HepG2 (cell line): Measurements from ENCODE around the gene CACNA1H. TPM values are rescaled to one million over a fixed set of nuclear protein-coding genes. Genes with fewer than 3 reads are reported as not detected.

Experiments
- ATAC-seq: fragments of 200-7000 bp; cut with Tn5 transposase; 3 replicates; pipeline ENCODE4 v1.9.1; 2020; ENCODE audit warnings: mild to moderate bottlenecking, moderate library complexity
- BruUV-seq: library from RNA; stranded (reverse); fragments of 400-500 nt; replicated peaks from 2 replicates; lab custom pipeline; 2021; lab: Mats Ljungman, UMichigan
- CTCF ChIA-PET: fragments of 300-600 bp; formaldehyde crosslinking; extraction: SDS; loops from one replicate; lab custom pipeline; 2021; ENCODE audit warnings: low total read pairs, inconsistent platforms, low intra/inter-chr PET ratio; lab: Yijun Ruan, JAX
- POLR2A ChIA-PET: fragments of 350-600 bp; sonication (Branson Sonifier 250); formaldehyde crosslinking; loops from one replicate; lab custom pipeline; 2020; ENCODE audit warnings: antibody characterized with exemption, inconsistent platforms; lab: Yijun Ruan, JAX
- DNase-seq: peaks from one replicate; pipeline ENCODE4 v3.0.0-alpha.2; 2015; ENCODE audit warnings: low spot score
- FAIRE-seq: peaks from 3 replicates; lab custom pipeline; 2011; peaks lifted over from hg19 to GRCh38; lab: Jason Lieb, UNC
- H2AFZ ChIP-seq: one replicate; pipeline ENCODE4 v1.6.1; 2011; ENCODE audit warnings: low read length, inconsistent platforms
- H3K27ac ChIP-seq: fragments of 300-600 bp; 3 replicates; pipeline ENCODE4 v1.8.0; 2011; ENCODE audit warnings: mixed run types, mild to moderate bottlenecking, mixed read lengths, low read length, inconsistent platforms; ENCODE audit not compliant: insufficient read depth; ENCODE audit errors: extremely low read length
- H3K27me3 ChIP-seq, 2 experiments: fragments of 200-600 bp in 1 of 2; 2 replicates in 1 of 2; 3 replicates in 1 of 2; pipeline versions ENCODE4 v1.6.0 to v1.8.0; 2011; ENCODE audit warnings: low read length in 2 of 2, mild to moderate bottlenecking in 2 of 2, moderate library complexity in 2 of 2, inconsistent platforms in 1 of 2; ENCODE audit not compliant: insufficient read depth in 2 of 2, control insufficient read depth in 1 of 2
- H3K36me3 ChIP-seq, 2 experiments: fragments of 200-600 bp in 1 of 2; replicated peaks in 1 of 2; 2 replicates in 1 of 2; 3 replicates in 1 of 2; pipeline versions ENCODE4 v1.5.1 to v1.8.0; 2011; ENCODE audit warnings: low read length in 2 of 2, inconsistent platforms in 1 of 2; ENCODE audit not compliant: insufficient read depth in 2 of 2, control insufficient read depth in 1 of 2
- H3K4me1 ChIP-seq: 2 replicates; pipeline ENCODE4 v1.5.1; 2012; ENCODE audit warnings: low read length, inconsistent platforms; ENCODE audit not compliant: insufficient read depth
- H3K4me2 ChIP-seq: 2 replicates; pipeline ENCODE4 v1.6.0; 2011; ENCODE audit warnings: low read depth, low read length, inconsistent platforms
- H3K4me3 ChIP-seq, 3 experiments: fragments of 200-600 bp in 1 of 3; sonication (generic), shearing (Covaris generic) in 1 of 3; replicated peaks in 1 of 3; 2 replicates each; pipeline ENCODE4 v1.5.1; 2011 to 2016; ENCODE audit warnings: low read length in 3 of 3, inconsistent platforms in 2 of 3, low read depth in 2 of 3, mild to moderate bottlenecking in 2 of 3, control low read depth in 1 of 3, mixed read lengths in 1 of 3; ENCODE audit not compliant: insufficient read depth in 1 of 3
- H3K79me2 ChIP-seq: one replicate; pipeline ENCODE4 v1.6.1; 2011; ENCODE audit warnings: low read length, inconsistent platforms; ENCODE audit not compliant: insufficient read depth
- H3K9ac ChIP-seq: 2 replicates; pipeline ENCODE4 v1.6.0; 2011; ENCODE audit warnings: mild to moderate bottlenecking, low read depth, low read length, inconsistent platforms; ENCODE audit not compliant: insufficient read depth
- H3K9me3 ChIP-seq: 2 replicates; pipeline ENCODE4 v1.5.1; 2012; ENCODE audit warnings: mild to moderate bottlenecking, low read length
- H4K20me1 ChIP-seq: 2 replicates; pipeline ENCODE4 v1.6.0; 2011; ENCODE audit warnings: inconsistent platforms, mild to moderate bottlenecking, low read length, moderate library complexity; ENCODE audit not compliant: insufficient read depth
- CTCF ChIP-seq: sonication (generic); formaldehyde crosslinking; IDR thresholded peaks from 2 replicates; pipeline ENCODE4 v1.5.0; 2020; ENCODE audit warnings: mild to moderate bottlenecking, missing genetic modification reagents, moderate library complexity
- IRF2 ChIP-seq: IDR thresholded peaks from 2 replicates; pipeline ENCODE4 v1.6.1; 2018; ENCODE audit warnings: missing genetic modification reagents, missing compliant biosample characterization
- MNT ChIP-seq: fragments of 450-650 bp; IDR thresholded peaks from 2 replicates; pipeline ENCODE4 v1.6.1; 2016
- NR2F1 ChIP-seq, 2 experiments: fragments of 450-650 bp in 1 of 2; formaldehyde crosslinking in 1 of 2; IDR thresholded peaks; 2 replicates each; pipeline versions ENCODE4 v1.5.0 to v1.6.1; 2016 to 2020; ENCODE audit warnings: mild to moderate bottlenecking in 1 of 2, missing compliant biosample characterization in 1 of 2, missing genetic modification reagents in 1 of 2, moderate library complexity in 1 of 2
- POLR2AphosphoS5 ChIP-seq: IDR thresholded peaks from 2 replicates; pipeline ENCODE4 v1.6.1; 2012; ENCODE audit warnings: low read depth, low read length
- RAD51 ChIP-seq: fragments of 450-650 bp; IDR thresholded peaks from 2 replicates; pipeline ENCODE4 v1.6.1; 2016; ENCODE audit warnings: borderline replicate concordance
- RBM22 ChIP-seq: fragments of 200-400 bp; formaldehyde crosslinking; optimal IDR thresholded peaks from 2 replicates; pipeline ENCODE3; 2017; ENCODE audit warnings: mild to moderate bottlenecking, low read length, moderate library complexity
- RFX5 ChIP-seq: IDR thresholded peaks from 2 replicates; pipeline ENCODE4 v1.6.1; 2011; ENCODE audit warnings: low read depth, low read length, improper control_type of control experiment
- SMAD1 ChIP-seq: sonication (generic); formaldehyde crosslinking; IDR thresholded peaks from 2 replicates; pipeline ENCODE4 v1.4.0; 2020; ENCODE audit warnings: missing genetic modification reagents, low read depth, mild to moderate bottlenecking, borderline replicate concordance
- SMARCE1 ChIP-seq: fragments of 450-650 bp; IDR thresholded peaks from 2 replicates; pipeline ENCODE4 v1.6.1; 2017; ENCODE audit warnings: borderline replicate concordance
- TBX3 ChIP-seq: fragments of 450-650 bp; IDR thresholded peaks from 2 replicates; pipeline ENCODE4 v1.6.1; 2017; ENCODE audit warnings: antibody characterized with exemption, mild to moderate bottlenecking, inconsistent platforms, borderline replicate concordance
- UBTF ChIP-seq: sonication (generic); formaldehyde crosslinking; IDR thresholded peaks from 2 replicates; pipeline ENCODE4 v1.4.0; 2020; ENCODE audit warnings: mild to moderate bottlenecking, missing genetic modification reagents
- ZNF253 ChIP-seq: sonication (generic); formaldehyde crosslinking; IDR thresholded peaks from 2 replicates; pipeline ENCODE4 v1.8.0; 2022; ENCODE audit warnings: mild to moderate bottlenecking, missing genetic modification reagents, borderline replicate concordance
- ZNF788 ChIP-seq: sonication (generic); formaldehyde crosslinking; IDR thresholded peaks from 2 replicates; pipeline ENCODE4 v1.5.0; 2020; ENCODE audit warnings: mild to moderate bottlenecking, missing genetic modification reagents, borderline replicate concordance
- WGBS: methylation state at CpG from one replicate; pipeline ENCODE4 v1.1.6; 2017; ENCODE audit warnings: low lambda C conversion rate; 5-methylcytosine and 5-hydroxymethylcytosine counted together
- in situ Hi-C: cut with HindIII; loops from 2 replicates; pipeline ENCODE4 v1.10.0; 2017; ENCODE audit warnings: low pct_unique_long_range_greater_than_20kb; ENCODE audit not compliant: extremely low pct_ligation_motif_present
- intact Hi-C: fragments of 100-400 bp; cut with micrococcal nuclease; formaldehyde crosslinking; loops from one replicate; pipeline ENCODE4 v1.10.0; 2022; ENCODE audit not compliant: unreplicated experiment
- polyA plus RNA-seq, 8 experiments: library from polyadenylated mRNA; depleted of rRNA in 3 of 8; stranded (reverse) in 7 of 8; unstranded in 1 of 8; fragments of >200 nt; fragmentation: Illumina TruSeq in 4 of 8; extraction: Trizol in 4 of 8; gene quantifications; 2 replicates each; pipeline versions ENCODE4 v1.2.1 to v1.2.3, GENCODE V29; 2011 to 2016; ENCODE audit warnings: low read depth in 4 of 8, missing spikeins in 1 of 8, mixed read lengths in 1 of 8; ENCODE audit not compliant: insufficient read depth in 1 of 8
- total RNA-seq, 5 experiments: library from RNA; depleted of rRNA; stranded (reverse); fragments of >200 nt; fragmentation: Illumina TruSeq; extraction: Trizol; gene quantifications; 2 replicates each; pipeline ENCODE4 v1.2.3, GENCODE V29; 2016; ENCODE audit warnings: low read depth in 1 of 5

CACNA1H gene
- total and polyA plus RNA-seq, 2 of the 13 experiments (the other 11 are each of a cell fraction or from before 2014, with no cell fraction given): 0.40 to 1.8 TPM

- in situ Hi-C loops (loop anchor here (5.0 kb wide), 1 partner anchor 84 kb away; no protein-coding TSS in a partner anchor), intact Hi-C loops (no loop called here)
- ATAC-seq (no peak), DNase-seq (no peak), FAIRE-seq (no peak)
- Histone ChIP-seq H3K9ac (no peak overlapping the region), H3K4me1 (peaks cover 33% of the 10 kb centered on the region), H3K9me3 (no peaks in the 10 kb centered on the region), H2AFZ (no peak overlapping the region), H3K4me2 (no peak overlapping the region), H3K36me3 (no peaks in the 10 kb centered on the region), H3K4me3 (no peak overlapping the region), H3K27ac (no peak overlapping the region), H4K20me1 (peaks cover 29% of the 10 kb centered on the region; the same call in 1 of the 2 replicates), H3K27me3 (peaks cover 2 to 33% of the 10 kb centered on the region in 2 experiments; a peak in 4 of 5 replicates), H3K79me2 (no peaks in the 10 kb centered on the region)
- BruUV-seq: no TSS peak
- TF ChIP-seq UBTF (CRISPR knock-in tag) (no peak), IRF2 (CRISPR knock-in tag) (no peak), RAD51 (no peak), ZNF788 (CRISPR knock-in tag) (no peak), ZNF253 (no peak), POLR2AphosphoS5 (no peak), RBM22 (no peak), SMAD1 (no peak), CTCF (CRISPR knock-in tag) (no peak), MNT (no peak), SMARCE1 (no peak), RFX5 (no peak), TBX3 (no peak), NR2F1 (CRISPR knock-in tag; IDR thresholded peaks at IDR 0.05) (no peak)
- WGBS: 76% methylated on average over 3 of the region's 11 CpGs
- ChIA-PET CTCF (no interaction called here), POLR2A (no interaction called here)
These were observed 43.6 kb downstream of the CACNA1H start for GRCh38 chr16:1196494-1196893.
